UCSD-AML1 (cell line): Measurements from ENCODE around the gene BBS5.
"Not testable (repeated sequence)": the region's sequence is repeated elsewhere in the genome, so short reads cannot be mapped to it uniquely, and the experiment has no call there.

ENCODE experiments used
- DNase-seq: peaks from one replicate; lab custom pipeline; 2025; ENCODE audit not compliant: unreplicated experiment; lab: John Stamatoyannopoulos, UW

Gene BBS5

GRCh38 chr2:169485650-169486138 is 6.4 kb downstream of the BBS5 start:
- DNase-seq, result no peak

GRCh38 chr2:169486487-169486886 is 7.2 kb downstream of the BBS5 start:
- DNase-seq, result no peak

- no peak for DNase-seq
These were observed 11.5 kb downstream of the BBS5 start for GRCh38 chr2:169490834-169491233.

GRCh38 chr2:169491378-169491777 is 12.1 kb downstream of the BBS5 start:
- no peak for DNase-seq

GRCh38 chr2:169493360-169493759 is 14.1 kb downstream of the BBS5 start:
- no peak for DNase-seq

- no peak for DNase-seq
These were observed 16.1 kb downstream of the BBS5 start for GRCh38 chr2:169495310-169495928.

- DNase-seq, result no peak
These were observed 25.4 kb downstream of the BBS5 start for GRCh38 chr2:169504651-169505050.

GRCh38 chr2:169507698-169508097 is 28.4 kb downstream of the BBS5 start:
- no peak for DNase-seq

- no peak for DNase-seq
These were observed 30.1 kb downstream of the BBS5 start, which contains the start of gene KLHL41 for GRCh38 chr2:169509298-169509885. KLHL41 (plus strand) TSS chr2:169509702; CDS start chr2:169509779, 77 bp downstream.

- DNase-seq, result no peak
These were observed 30.7 kb downstream of the BBS5 start for GRCh38 chr2:169509955-169510354.

GRCh38 chr2:169510496-169510895 is 31.2 kb downstream of the BBS5 start:
- no peak for DNase-seq

GRCh38 chr2:169511818-169512217 is 32.5 kb downstream of the BBS5 start:
- no peak for DNase-seq

GRCh38 chr2:169512525-169512924 is 33.2 kb downstream of the BBS5 start:
- no peak for DNase-seq

GRCh38 chr2:169513094-169513493 is 33.8 kb downstream of the BBS5 start:
- no peak for DNase-seq

GRCh38 chr2:169513926-169514325 is 34.6 kb downstream of the BBS5 start:
- no peak for DNase-seq

GRCh38 chr2:169514758-169515157 is 35.5 kb downstream of the BBS5 start:
- not testable (repeated sequence) for DNase-seq

GRCh38 chr2:169516488-169516995 is 37.2 kb downstream of the BBS5 start:
- DNase-seq, result not testable (repeated sequence)

- no peak for DNase-seq
These were observed 41.6 kb downstream of the BBS5 start for GRCh38 chr2:169520896-169521295.

- DNase-seq, result no peak
These were observed 44.4 kb downstream of the BBS5 start for GRCh38 chr2:169523681-169524080.

GRCh38 chr2:169525434-169525833 is 46.1 kb downstream of the BBS5 start:
- no peak for DNase-seq

- DNase-seq, result no peak
These were observed 47.2 kb downstream of the BBS5 start for GRCh38 chr2:169526451-169526850.

- DNase-seq, result peak; percentile 61
These were observed 49.0 kb downstream of the BBS5 start for GRCh38 chr2:169528271-169528701.
